ENCODE measurements around the gene RASAL2.

DNA sequence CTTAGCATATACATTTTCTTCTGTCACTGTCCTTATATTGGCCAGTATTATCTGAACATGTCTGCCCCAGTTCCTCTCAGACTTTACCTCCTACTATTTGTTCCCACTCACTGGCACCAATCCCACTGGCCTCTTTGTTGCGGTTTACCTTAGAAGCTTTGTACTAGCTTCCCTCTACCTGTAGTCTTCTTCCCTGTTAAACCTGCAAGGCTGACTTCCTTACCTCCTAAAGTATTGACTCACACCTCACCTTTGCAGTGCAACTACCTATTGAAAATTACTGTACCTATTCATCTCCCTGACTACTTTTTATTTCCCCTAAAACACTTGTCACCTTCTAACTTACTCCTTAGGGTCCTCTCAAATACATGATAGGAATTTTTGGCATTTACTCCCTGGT, 291.8 kb downstream of the RASAL2 start:
- TF ChIP-seq RCOR1 (IDR thresholded peaks at IDR 0.05; ENCODE audit: low read depth, low read length) (no peak), JUN (IDR thresholded peaks at IDR 0.05) (no peak)
- TF ChIP-seq, protein P1, sequence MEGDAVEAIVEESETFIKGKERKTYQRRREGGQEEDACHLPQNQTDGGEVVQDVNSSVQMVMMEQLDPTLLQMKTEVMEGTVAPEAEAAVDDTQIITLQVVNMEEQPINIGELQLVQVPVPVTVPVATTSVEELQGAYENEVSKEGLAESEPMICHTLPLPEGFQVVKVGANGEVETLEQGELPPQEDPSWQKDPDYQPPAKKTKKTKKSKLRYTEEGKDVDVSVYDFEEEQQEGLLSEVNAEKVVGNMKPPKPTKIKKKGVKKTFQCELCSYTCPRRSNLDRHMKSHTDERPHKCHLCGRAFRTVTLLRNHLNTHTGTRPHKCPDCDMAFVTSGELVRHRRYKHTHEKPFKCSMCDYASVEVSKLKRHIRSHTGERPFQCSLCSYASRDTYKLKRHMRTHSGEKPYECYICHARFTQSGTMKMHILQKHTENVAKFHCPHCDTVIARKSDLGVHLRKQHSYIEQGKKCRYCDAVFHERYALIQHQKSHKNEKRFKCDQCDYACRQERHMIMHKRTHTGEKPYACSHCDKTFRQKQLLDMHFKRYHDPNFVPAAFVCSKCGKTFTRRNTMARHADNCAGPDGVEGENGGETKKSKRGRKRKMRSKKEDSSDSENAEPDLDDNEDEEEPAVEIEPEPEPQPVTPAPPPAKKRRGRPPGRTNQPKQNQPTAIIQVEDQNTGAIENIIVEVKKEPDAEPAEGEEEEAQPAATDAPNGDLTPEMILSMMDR (IDR thresholded peaks at IDR 0.05): no peak

Measured in A549 (cell line).